Caco-2 (cell line): Measurements from ENCODE around the gene ELAVL1. TPM values are rescaled to one million over a fixed set of nuclear protein-coding genes. Genes with fewer than 3 reads are reported as not detected.
A peak's percentile ranks its signal among the peaks of the same experiment; 100 is the strongest.

Experiments
- BruUV-seq: library from RNA; stranded (reverse); fragments of 400-500 nt; replicated peaks from 2 replicates; lab custom pipeline; 2021; lab: Mats Ljungman, UMichigan
- CTCF ChIA-PET: fragments of 300-600 bp; sonication (Branson Sonifier 250); formaldehyde crosslinking; loops from one replicate; lab custom pipeline; 2022; ENCODE audit warnings: antibody characterized with exemption; lab: Charles Lee
- POLR2A ChIA-PET: fragments of 300-600 bp; sonication (Branson Sonifier 250); formaldehyde crosslinking; loops from one replicate; lab custom pipeline; 2022; ENCODE audit warnings: antibody characterized with exemption; lab: Charles Lee
- DNase-seq, 2 experiments: peaks; one replicate each; pipeline versions ENCODE4 v3.0.0 to v3.0.0-alpha.2; 2020 to 2022
- H3K27me3 ChIP-seq: replicated peaks from 2 replicates; pipeline ENCODE4 v1.6.0; 2011; ENCODE audit warnings: low read length; ENCODE audit not compliant: control insufficient read depth, insufficient read depth
- H3K36me3 ChIP-seq: 2 replicates; pipeline ENCODE4 v1.5.1; 2011; ENCODE audit warnings: low read length; ENCODE audit not compliant: control insufficient read depth, insufficient read depth
- H3K4me1 ChIP-seq: fragments of 250-450 bp; sonication (Bioruptor Pico); 2 replicates; pipeline ENCODE4 v1.5.1; 2020; ENCODE audit warnings: mild to moderate bottlenecking
- H3K4me3 ChIP-seq: 2 replicates; pipeline ENCODE4 v1.5.1; 2011; ENCODE audit warnings: low read depth, mild to moderate bottlenecking, control low read depth, low read length
- H3K9me3 ChIP-seq: fragments of 250-450 bp; sonication (Bioruptor Pico); 2 replicates; pipeline ENCODE4 v1.5.1; 2020; ENCODE audit warnings: mild to moderate bottlenecking, moderate library complexity
- H3K27ac Mint-ChIP-seq: one replicate; pipeline ENCODE4 v1.8.0; 2022; ENCODE audit warnings: mixed read lengths; ENCODE audit not compliant: unreplicated experiment
- H3K27me3 Mint-ChIP-seq: one replicate; pipeline ENCODE4 v1.8.0; 2022; ENCODE audit warnings: mixed read lengths; ENCODE audit not compliant: insufficient read depth, unreplicated experiment
- H3K36me3 Mint-ChIP-seq: one replicate; pipeline ENCODE4 v1.8.0; 2022; ENCODE audit warnings: mild to moderate bottlenecking, mixed read lengths; ENCODE audit not compliant: insufficient read depth, unreplicated experiment
- H3K4me1 Mint-ChIP-seq: one replicate; pipeline ENCODE4 v1.8.0; 2022; ENCODE audit warnings: low read depth, mixed read lengths; ENCODE audit not compliant: unreplicated experiment
- H3K4me3 Mint-ChIP-seq: one replicate; pipeline ENCODE4 v1.8.0; 2022; ENCODE audit warnings: mild to moderate bottlenecking, moderate library complexity, mixed read lengths; ENCODE audit not compliant: unreplicated experiment
- H3K9me3 Mint-ChIP-seq: one replicate; pipeline ENCODE4 v1.8.0; 2022; ENCODE audit warnings: mixed read lengths; ENCODE audit not compliant: unreplicated experiment
- intact Hi-C: fragments of 100-400 bp; cut with micrococcal nuclease; formaldehyde crosslinking; loops from one replicate; pipeline ENCODE4 v1.10.0; 2022; ENCODE audit not compliant: unreplicated experiment
- total RNA-seq: library from RNA; stranded (reverse); gene quantifications from 2 replicates; pipeline ENCODE4 v1.2.3, GENCODE V29; 2022
- TF ChIP-seq, protein P1 (sequence below), 2 experiments: fragments of 200-600 bp in 1 of 2; IDR thresholded peaks; 1 replicate in 1 of 2; 2 replicates in 1 of 2; pipeline versions ENCODE4 v1.5.1 to v1.8.0; 2011 to 2022; ENCODE audit warnings: antibody characterized with exemption in 1 of 2, control low read depth in 1 of 2, inconsistent platforms in 1 of 2, low read depth in 1 of 2, low read length in 1 of 2, mild to moderate bottlenecking in 1 of 2, moderate library complexity in 1 of 2; ENCODE audit not compliant: insufficient read depth in 1 of 2, severe bottlenecking in 1 of 2, unreplicated experiment in 1 of 2

Gene ELAVL1
- total RNA-seq, 1 experiment from 2014 or later, result 117 TPM

DNA sequence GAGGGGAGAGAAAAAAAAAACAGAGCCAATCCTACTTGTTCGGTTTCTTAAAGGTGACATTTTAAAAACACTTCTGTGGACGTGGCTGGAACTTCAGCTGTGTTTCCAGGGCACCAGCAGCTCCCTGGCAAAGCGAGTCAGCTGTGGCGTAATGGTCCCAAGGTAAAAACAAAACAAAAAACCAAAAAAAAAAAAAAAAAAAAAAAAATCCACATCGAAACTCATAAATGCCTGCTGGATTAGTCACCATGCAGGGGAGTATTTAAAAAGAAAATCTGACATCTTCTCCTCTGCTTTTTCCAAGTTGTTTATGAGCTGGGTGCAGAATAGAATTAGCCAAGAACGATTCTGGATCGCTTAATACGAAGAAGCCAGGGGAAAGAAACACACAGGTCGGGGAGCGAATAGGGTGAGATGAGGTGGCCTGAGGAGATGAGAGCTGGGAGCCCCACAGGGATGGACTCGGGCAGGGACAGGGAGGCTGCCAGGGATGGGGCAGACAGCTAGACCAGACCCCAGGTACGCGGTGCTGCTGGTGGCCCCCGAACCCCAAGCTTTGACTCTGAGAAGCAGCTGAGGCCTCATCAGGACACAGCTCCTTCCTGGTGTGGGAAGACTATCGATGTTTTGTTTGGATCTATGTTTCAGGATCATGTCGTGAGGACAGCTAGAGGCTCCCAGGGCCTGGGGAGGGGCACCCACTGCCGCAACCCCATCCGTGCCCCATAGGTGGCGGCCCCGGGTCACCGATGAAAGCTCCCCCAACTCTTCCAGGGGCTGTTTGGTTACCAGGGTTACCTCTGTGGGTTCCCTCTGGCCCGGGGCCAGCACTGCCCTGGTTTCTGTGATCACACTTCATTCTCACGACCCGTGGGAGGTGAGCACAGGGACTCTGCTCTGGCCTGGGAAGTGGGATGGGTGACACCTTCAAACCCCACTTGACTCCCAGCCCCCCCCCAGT, 76.4 kb downstream of the ELAVL1 start:
- Mint-ChIP-seq H3K4me1 (peaks cover 10% of the 10 kb centered on the region), H3K27ac (peak overlapping the region; percentile 73), H3K9me3 (no peaks in the 10 kb centered on the region), H3K36me3 (peaks cover 73% of the 10 kb centered on the region), H3K4me3 (peak overlapping the region; percentile 3), H3K27me3 (no peaks in the 10 kb centered on the region)
- H3K36me3 ChIP-seq, result peaks cover 1% of the 10 kb centered on the region; the same call in 1 of the 2 replicates
- TF ChIP-seq, protein P1, sequence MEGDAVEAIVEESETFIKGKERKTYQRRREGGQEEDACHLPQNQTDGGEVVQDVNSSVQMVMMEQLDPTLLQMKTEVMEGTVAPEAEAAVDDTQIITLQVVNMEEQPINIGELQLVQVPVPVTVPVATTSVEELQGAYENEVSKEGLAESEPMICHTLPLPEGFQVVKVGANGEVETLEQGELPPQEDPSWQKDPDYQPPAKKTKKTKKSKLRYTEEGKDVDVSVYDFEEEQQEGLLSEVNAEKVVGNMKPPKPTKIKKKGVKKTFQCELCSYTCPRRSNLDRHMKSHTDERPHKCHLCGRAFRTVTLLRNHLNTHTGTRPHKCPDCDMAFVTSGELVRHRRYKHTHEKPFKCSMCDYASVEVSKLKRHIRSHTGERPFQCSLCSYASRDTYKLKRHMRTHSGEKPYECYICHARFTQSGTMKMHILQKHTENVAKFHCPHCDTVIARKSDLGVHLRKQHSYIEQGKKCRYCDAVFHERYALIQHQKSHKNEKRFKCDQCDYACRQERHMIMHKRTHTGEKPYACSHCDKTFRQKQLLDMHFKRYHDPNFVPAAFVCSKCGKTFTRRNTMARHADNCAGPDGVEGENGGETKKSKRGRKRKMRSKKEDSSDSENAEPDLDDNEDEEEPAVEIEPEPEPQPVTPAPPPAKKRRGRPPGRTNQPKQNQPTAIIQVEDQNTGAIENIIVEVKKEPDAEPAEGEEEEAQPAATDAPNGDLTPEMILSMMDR (IDR thresholded peaks at IDR 0.05; ENCODE audit: insufficient read depth in 1 of 2, low read depth in 1 of 2, low read length in 1 of 2, severe bottlenecking in 1 of 2, unreplicated experiment in 1 of 2), result peak; percentile 59 to 69
- ChIA-PET CTCF (interaction anchor here (0.6 to 2.5 kb wide), 8 partner anchors 8 to 100 kb away, joined by 3 to 27 read pairs (median 3); partner anchors contain the start of genes SNAPC2 and TIMM44), POLR2A (interaction anchor here (0.5 to 1.4 kb wide), 4 partner anchors 9 to 350 kb away, joined by 3 to 15 read pairs (median 14); partner anchors contain the start of genes SNAPC2 and TIMM44)
- no peaks in the 10 kb centered on the region for H3K9me3 ChIP-seq
- H3K27me3 ChIP-seq, result no peaks in the 10 kb centered on the region
- no TSS peak for BruUV-seq
- peak in 1 of 2 experiments; percentile 81 for DNase-seq
- H3K4me3 ChIP-seq, result no peak overlapping the region
- intact Hi-C loops, result no loop called here
- peaks cover 16% of the 10 kb centered on the region for H3K4me1 ChIP-seq

DNA sequence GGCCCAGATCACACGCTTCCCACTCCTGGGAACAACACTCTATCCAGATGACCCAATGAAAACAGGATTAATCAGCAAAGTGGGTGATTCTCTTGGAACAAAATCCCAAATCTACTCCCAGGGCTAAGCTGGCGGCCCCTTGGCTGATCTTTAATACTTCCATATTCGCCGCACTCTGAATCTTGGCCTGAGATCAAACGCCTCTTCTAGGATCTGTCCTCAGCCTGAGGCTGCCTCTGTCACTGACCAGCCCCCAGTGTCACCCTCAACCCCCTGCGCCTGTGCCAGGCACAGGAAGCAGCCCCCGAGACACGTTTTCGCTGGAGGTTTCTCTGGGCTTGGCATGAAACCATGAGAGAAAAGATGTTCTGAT, 77.1 kb downstream of the ELAVL1 start:
- intact Hi-C loops, result no loop called here
- Histone ChIP-seq H3K9me3 (no peaks in the 10 kb centered on the region), H3K4me3 (no peak overlapping the region), H3K36me3 (peaks cover under 1% of the 10 kb centered on the region; the same call in 1 of the 2 replicates), H3K4me1 (peaks cover 16% of the 10 kb centered on the region), H3K27me3 (no peaks in the 10 kb centered on the region)
- Mint-ChIP-seq H3K9me3 (no peaks in the 10 kb centered on the region), H3K36me3 (peaks cover 72% of the 10 kb centered on the region), H3K27me3 (no peaks in the 10 kb centered on the region), H3K4me3 (no peak overlapping the region), H3K4me1 (peaks cover 10% of the 10 kb centered on the region), H3K27ac (peak overlapping the region; percentile 73)
- CTCF ChIA-PET, result interaction anchor here (0.6 to 2.0 kb wide), 2 partner anchors 16 kb away, joined by 3 to 27 read pairs; partner anchors contain the start of gene TIMM44
- DNase-seq, result no peak
- POLR2A ChIA-PET, result interaction anchor here (1.4 kb wide), 1 partner anchor 15 kb away, joined by 15 read pairs; the partner anchor contains the start of gene TIMM44
- BruUV-seq, result no TSS peak
- TF ChIP-seq, protein P1 (IDR thresholded peaks at IDR 0.05; ENCODE audit: insufficient read depth in 1 of 2, low read depth in 1 of 2, low read length in 1 of 2, severe bottlenecking in 1 of 2, unreplicated experiment in 1 of 2), result no peak

DNA sequence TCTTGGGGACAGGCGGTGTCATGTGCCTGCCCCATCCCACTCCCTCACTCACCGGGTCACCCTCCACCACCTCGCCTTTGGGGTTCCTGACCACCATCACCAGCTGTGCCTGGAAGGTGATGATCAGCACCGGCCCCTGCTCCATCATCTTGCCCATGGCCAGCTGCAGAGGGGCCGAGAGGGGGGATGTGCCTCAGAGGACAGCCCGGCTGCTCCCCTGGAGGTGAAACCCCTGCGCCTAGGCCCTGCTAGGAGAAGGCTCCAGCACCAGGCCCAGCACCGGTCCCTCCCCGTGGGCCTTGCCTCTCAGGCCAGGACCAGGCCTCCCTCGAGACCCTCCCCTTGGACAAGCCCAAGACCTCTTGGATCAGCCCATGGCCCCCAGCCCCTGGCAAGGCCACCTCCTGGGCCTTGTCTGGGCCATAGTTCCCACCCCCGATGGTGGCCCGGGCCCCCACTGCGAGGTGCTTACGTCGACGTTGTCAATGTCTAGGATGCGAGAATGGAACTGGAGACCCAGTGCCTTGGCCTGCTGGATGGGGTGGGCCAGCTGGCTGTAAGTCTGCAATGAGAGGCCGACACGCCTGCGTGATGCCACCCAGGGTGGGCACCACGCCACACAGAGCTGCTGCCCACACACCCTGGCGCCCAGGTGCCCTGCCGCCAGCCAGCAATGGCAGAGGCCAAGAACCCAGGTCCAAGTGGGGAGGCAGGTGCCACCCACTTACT, 77.7 kb downstream of the ELAVL1 start:
- no TSS peak for BruUV-seq
- peak overlapping the region; percentile 44 for H3K4me3 Mint-ChIP-seq

More for the DNA sequence above, 77.7 kb downstream of the ELAVL1 start:
- Mint-ChIP-seq H3K27me3 (no peaks in the 10 kb centered on the region), H3K36me3 (peaks cover 69% of the 10 kb centered on the region), H3K9me3 (no peaks in the 10 kb centered on the region), H3K27ac (peak overlapping the region; percentile 73), H3K4me1 (peaks cover 10% of the 10 kb centered on the region)
- H3K4me1 ChIP-seq, result peaks cover 16% of the 10 kb centered on the region
- TF ChIP-seq, protein P1 (IDR thresholded peaks at IDR 0.05; ENCODE audit: insufficient read depth in 1 of 2, low read depth in 1 of 2, low read length in 1 of 2, severe bottlenecking in 1 of 2, unreplicated experiment in 1 of 2), result no peak
- no peaks in the 10 kb centered on the region; the same call in 1 of the 2 replicates for H3K36me3 ChIP-seq
- CTCF ChIA-PET, result interaction anchor here (1.8 kb wide), 1 partner anchor 10 kb away, joined by 4 read pairs; no protein-coding TSS in a partner anchor
- no peaks in the 10 kb centered on the region for H3K27me3 ChIP-seq
- no peaks in the 10 kb centered on the region for H3K9me3 ChIP-seq
- DNase-seq, result no peak
- intact Hi-C loops, result no loop called here
- POLR2A ChIA-PET, result no interaction called here
- H3K4me3 ChIP-seq, result no peak overlapping the region
